Lung (tissue), 12 donors: ENCODE measurements around the gene AGBL4. TPM values are rescaled to one million over a fixed set of nuclear protein-coding genes. Genes with fewer than 3 reads are reported as not detected.

Source experiments
- ATAC-seq: fragments of 200-7000 bp; cut with Tn5 transposase; one replicate; pipeline ENCODE4 v1.9.1; 2020; ENCODE audit warnings: moderate number of reproducible peaks; ENCODE audit not compliant: insufficient read depth, low FRiP score
- DNase-seq, 3 donors: peaks; one replicate each; pipeline ENCODE4 v3.0.0-alpha.2; 2013 to 2017
- H3K27ac ChIP-seq, 2 donors: one replicate each; pipeline ENCODE4 v1.5.1; 2013; ENCODE audit warnings: mild to moderate bottlenecking in 2 of 2, moderate library complexity in 2 of 2, control low read depth in 1 of 2, inconsistent platforms in 1 of 2, low read depth in 1 of 2, low read length in 1 of 2
- H3K27me3 ChIP-seq, 3 donors: one replicate each; pipeline ENCODE4 v1.5.1; 2013; ENCODE audit warnings: low read length in 2 of 3; ENCODE audit not compliant: control insufficient read depth in 3 of 3, insufficient read depth in 3 of 3
- H3K36me3 ChIP-seq, 4 donors: one replicate each; pipeline ENCODE4 v1.5.1; 2013; ENCODE audit warnings: low read length in 4 of 4, mild to moderate bottlenecking in 1 of 4, moderate library complexity in 1 of 4; ENCODE audit not compliant: control insufficient read depth in 4 of 4, insufficient read depth in 4 of 4
- H3K4me1 ChIP-seq, 5 donors: one replicate each; pipeline ENCODE4 v1.5.1; 2013; ENCODE audit warnings: low read length in 5 of 5, mild to moderate bottlenecking in 2 of 5, moderate library complexity in 1 of 5; ENCODE audit not compliant: control insufficient read depth in 5 of 5, insufficient read depth in 5 of 5
- H3K4me3 ChIP-seq: one replicate; pipeline ENCODE4 v1.5.1; 2013; ENCODE audit warnings: mild to moderate bottlenecking, control low read depth, moderate library complexity
- H3K9ac ChIP-seq, 2 donors: one replicate each; pipeline ENCODE4 v1.5.1; 2013; ENCODE audit warnings: low read length in 2 of 2, control low read depth in 1 of 2; ENCODE audit not compliant: insufficient read depth in 1 of 2
- H3K9me3 ChIP-seq, 4 donors: one replicate each; pipeline ENCODE4 v1.5.1; 2013; ENCODE audit warnings: low read length in 3 of 4, mild to moderate bottlenecking in 1 of 4, moderate library complexity in 1 of 4; ENCODE audit not compliant: control insufficient read depth in 4 of 4, insufficient read depth in 3 of 4
- WGBS, 2 donors: extraction: QIAGEN DNeasy Blood & Tissue Kit; methylation state at CpG; one replicate each; pipeline ENCODE4 v1.1.7; 2013; 5-methylcytosine and 5-hydroxymethylcytosine counted together
- polyA plus RNA-seq, 2 donors: library from polyadenylated mRNA; stranded (reverse); fragments of 200-250 nt; gene quantifications; one replicate each; pipeline ENCODE4 v1.2.1, GENCODE V29; 2013
- total RNA-seq, 2 donors: library from RNA; depleted of rRNA in 1 of 2; stranded (reverse); fragments of >200 nt in 1 of 2; gene quantifications; one replicate each; pipeline ENCODE4 v1.2.1, GENCODE V29; 2014 to 2021
- TF ChIP-seq, protein P1 (sequence below): IDR thresholded peaks from 2 replicates; pipeline ENCODE4 v1.5.1; 2012; ENCODE audit warnings: mild to moderate bottlenecking; ENCODE audit errors: control extremely low read depth, extremely low read depth
- donor health status: control.
- donor health status: control.
- donor health status: Bipolar disorder and iron deficiency.
- donor health status: healthy.
- donor health status: DM: yes; HTN: yes; CAD: no.

The AGBL4 gene
- total and polyA plus RNA-seq, 4 donors = 0.24 to 7.5 (median 2.6) TPM

DNA sequence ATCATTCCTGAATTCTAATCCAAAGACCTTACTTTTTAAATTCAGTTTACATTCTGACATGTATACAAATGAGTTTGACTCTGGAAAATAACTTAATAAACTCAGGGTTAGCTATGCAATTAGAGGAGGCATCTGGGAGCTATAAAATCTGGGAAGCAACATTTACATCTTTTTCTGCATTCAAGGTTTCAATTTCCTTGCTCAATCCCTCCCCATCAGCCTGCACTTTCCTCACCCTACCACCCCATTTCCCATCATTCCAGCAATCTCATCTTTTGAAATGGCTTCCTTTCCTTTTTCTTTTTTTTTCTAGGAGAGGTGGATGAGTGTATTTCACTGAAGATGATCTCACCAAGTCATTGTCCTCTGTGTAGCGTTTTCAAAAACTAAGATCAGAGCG, 1181.8 kb downstream of the AGBL4 start:
- peaks cover 0 to 3% (median 0%) of the 10 kb centered on the region in 3 donors for H3K27me3 ChIP-seq
- WGBS, 2 donors = 44 to 49% methylated on average over 2 of the region's 2 CpGs
- H3K9me3 ChIP-seq = no peaks in the 10 kb centered on the region
- H3K4me3 ChIP-seq = no peak overlapping the region
- no peak for ATAC-seq
- H3K4me1 ChIP-seq = no peaks in the 10 kb centered on the region
- TF ChIP-seq, protein P1, sequence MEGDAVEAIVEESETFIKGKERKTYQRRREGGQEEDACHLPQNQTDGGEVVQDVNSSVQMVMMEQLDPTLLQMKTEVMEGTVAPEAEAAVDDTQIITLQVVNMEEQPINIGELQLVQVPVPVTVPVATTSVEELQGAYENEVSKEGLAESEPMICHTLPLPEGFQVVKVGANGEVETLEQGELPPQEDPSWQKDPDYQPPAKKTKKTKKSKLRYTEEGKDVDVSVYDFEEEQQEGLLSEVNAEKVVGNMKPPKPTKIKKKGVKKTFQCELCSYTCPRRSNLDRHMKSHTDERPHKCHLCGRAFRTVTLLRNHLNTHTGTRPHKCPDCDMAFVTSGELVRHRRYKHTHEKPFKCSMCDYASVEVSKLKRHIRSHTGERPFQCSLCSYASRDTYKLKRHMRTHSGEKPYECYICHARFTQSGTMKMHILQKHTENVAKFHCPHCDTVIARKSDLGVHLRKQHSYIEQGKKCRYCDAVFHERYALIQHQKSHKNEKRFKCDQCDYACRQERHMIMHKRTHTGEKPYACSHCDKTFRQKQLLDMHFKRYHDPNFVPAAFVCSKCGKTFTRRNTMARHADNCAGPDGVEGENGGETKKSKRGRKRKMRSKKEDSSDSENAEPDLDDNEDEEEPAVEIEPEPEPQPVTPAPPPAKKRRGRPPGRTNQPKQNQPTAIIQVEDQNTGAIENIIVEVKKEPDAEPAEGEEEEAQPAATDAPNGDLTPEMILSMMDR = no peak
- DNase-seq = no peak
- H3K36me3 ChIP-seq = no peaks in the 10 kb centered on the region
- H3K27ac ChIP-seq = no peak overlapping the region
- no peak overlapping the region for H3K9ac ChIP-seq

- no peak overlapping the region for H3K4me3 ChIP-seq
- no peaks in the 10 kb centered on the region for H3K4me1 ChIP-seq
- H3K27ac ChIP-seq = no peak overlapping the region
- H3K9ac ChIP-seq = no peak overlapping the region
- DNase-seq = no peak
- no peaks in the 10 kb centered on the region for H3K36me3 ChIP-seq
- no peak for ATAC-seq
- 63 to 74% methylated on average over 3 of the region's 3 CpGs for WGBS, 2 donors
- TF ChIP-seq, protein P1 = no peak
- H3K27me3 ChIP-seq = peaks cover 0 to 3% (median 0%) of the 10 kb centered on the region in 3 donors
- H3K9me3 ChIP-seq = no peaks in the 10 kb centered on the region
These were observed 1182.3 kb downstream of the AGBL4 start for GRCh38 chr1:48841461-48841860.

DNA sequence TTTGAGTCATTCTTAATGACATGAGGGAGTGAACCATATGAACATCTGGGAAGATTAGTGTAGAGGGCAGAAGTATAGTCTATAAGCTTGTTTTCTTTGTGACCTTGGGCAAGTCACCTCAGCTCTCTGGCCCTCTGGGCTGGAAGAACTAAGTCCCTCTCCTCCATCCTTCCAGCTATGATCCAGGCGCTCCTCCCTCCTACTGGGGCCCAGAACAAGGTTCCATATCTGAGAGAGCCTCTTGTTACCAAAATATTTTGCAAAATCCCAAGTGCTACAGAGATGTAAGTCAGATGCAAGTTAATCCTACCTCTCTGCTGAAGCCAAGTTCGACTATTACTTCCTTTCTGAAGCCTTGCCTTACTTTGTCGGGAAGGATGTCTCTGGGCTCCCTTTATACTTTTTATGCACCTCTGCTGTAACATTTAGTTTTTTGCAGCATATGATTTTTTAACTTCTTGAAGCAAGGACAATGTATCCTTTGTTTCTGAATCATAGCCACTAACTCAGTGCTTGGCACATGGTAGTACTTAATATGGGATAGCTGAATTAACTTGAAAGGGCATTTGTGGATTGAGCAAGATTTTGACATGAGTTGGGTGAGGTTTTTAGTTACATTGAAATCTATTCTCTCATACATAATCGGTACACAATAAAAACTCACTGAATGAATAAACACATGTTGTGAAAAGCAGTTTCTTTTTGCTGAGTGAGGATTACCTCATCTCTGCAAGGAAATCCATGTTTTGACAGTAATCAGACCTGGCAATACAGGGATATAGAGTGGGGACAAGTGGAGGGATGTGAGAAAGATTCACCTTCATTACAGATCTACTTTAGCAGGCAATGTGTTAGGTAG, 1192.4 kb downstream of the AGBL4 start:
- Histone ChIP-seq H3K4me3 (no peak overlapping the region), H3K27ac (no peak overlapping the region), H3K9me3 (no peaks in the 10 kb centered on the region), H3K36me3 (no peaks in the 10 kb centered on the region), H3K9ac (no peak overlapping the region), H3K4me1 (peaks cover 0 to 2% (median 0%) of the 10 kb centered on the region in 5 donors), H3K27me3 (no peaks in the 10 kb centered on the region)
- DNase-seq (peak in 1 of 3 donors; percentile 17), ATAC-seq (no peak)
- TF ChIP-seq, protein P1 = no peak
- 82 to 88% methylated on average over 4 of the region's 4 CpGs for WGBS, 2 donors
